Nephron (organoid): ENCODE measurements around the gene GNAS-AS1.

Source experiments
- H3K27ac Mint-ChIP-seq, 3 experiments: 2 replicates each; pipeline ENCODE4 v1.8.0; 2020; ENCODE audit warnings: mixed read lengths in 3 of 3, mild to moderate bottlenecking in 2 of 3, moderate library complexity in 1 of 3
- H3K27me3 Mint-ChIP-seq: 2 replicates; pipeline ENCODE4 v1.8.0; 2021; ENCODE audit warnings: low read depth, mild to moderate bottlenecking, moderate library complexity, mixed read lengths
- H3K36me3 Mint-ChIP-seq: 2 replicates; pipeline ENCODE4 v1.8.0; 2020; ENCODE audit warnings: low read depth, mixed read lengths
- H3K4me1 Mint-ChIP-seq: 2 replicates; pipeline ENCODE4 v1.8.0; 2020; ENCODE audit warnings: mixed read lengths
- H3K4me3 Mint-ChIP-seq, 3 experiments: 2 replicates each; pipeline ENCODE4 v1.8.0; 2020; ENCODE audit warnings: mild to moderate bottlenecking in 3 of 3, mixed read lengths in 3 of 3, moderate library complexity in 2 of 3
- H3K9me3 Mint-ChIP-seq: 2 replicates; pipeline ENCODE4 v1.8.0; 2020; ENCODE audit warnings: mixed read lengths
- CTCF ChIP-seq, 3 experiments: fragments of 200-600 bp; sonication (generic); IDR thresholded peaks; one replicate each; pipeline ENCODE4 v1.5.0; 2021; ENCODE audit warnings: antibody characterized with exemption in 3 of 3; ENCODE audit not compliant: unreplicated experiment in 3 of 3

GNAS-AS1 gene

GRCh38 chr20:58883241-58883691, 32.6 kb upstream of the GNAS-AS1 start:
- no peaks in the 10 kb centered on the region for H3K9me3 Mint-ChIP-seq
- TF ChIP-seq CTCF (IDR thresholded peaks at IDR 0.05; ENCODE audit: unreplicated experiment in 3 of 3), result no peak
- H3K4me3 Mint-ChIP-seq, result peak overlapping the region; percentile 12 to 31 (median 28)
- peak overlapping the region; percentile 72 to 81 (median 81) for H3K27ac Mint-ChIP-seq
- H3K36me3 Mint-ChIP-seq, result no peaks in the 10 kb centered on the region
- peaks cover 4% of the 10 kb centered on the region for H3K27me3 Mint-ChIP-seq
- peaks cover 44% of the 10 kb centered on the region for H3K4me1 Mint-ChIP-seq

- Mint-ChIP-seq H3K4me3 (peak overlapping the region in 1 of 3 experiments; percentile 28), H3K36me3 (no peaks in the 10 kb centered on the region), H3K9me3 (no peaks in the 10 kb centered on the region), H3K4me1 (peaks cover 44% of the 10 kb centered on the region), H3K27ac (peak overlapping the region; percentile 72 to 81 (median 81)), H3K27me3 (peaks cover 6% of the 10 kb centered on the region)
- TF ChIP-seq CTCF (IDR thresholded peaks at IDR 0.05; ENCODE audit: unreplicated experiment in 3 of 3), result no peak
Observed at GRCh38 chr20:58882704-58883089, 32.0 kb upstream of the GNAS-AS1 start.

- H3K9me3 Mint-ChIP-seq, result no peaks in the 10 kb centered on the region
- H3K27me3 Mint-ChIP-seq, result peaks cover 8% of the 10 kb centered on the region
- no peak for TF ChIP-seq CTCF (IDR thresholded peaks at IDR 0.05; ENCODE audit: unreplicated experiment in 3 of 3)
- H3K27ac Mint-ChIP-seq, result no peak overlapping the region
- H3K4me3 Mint-ChIP-seq, result no peak overlapping the region
- H3K4me1 Mint-ChIP-seq, result peaks cover 54% of the 10 kb centered on the region
- H3K36me3 Mint-ChIP-seq, result no peaks in the 10 kb centered on the region
Observed at GRCh38 chr20:58880994-58881752, 30.5 kb upstream of the GNAS-AS1 start.

- no peaks in the 10 kb centered on the region for H3K9me3 Mint-ChIP-seq
- H3K4me1 Mint-ChIP-seq, result peaks cover 58% of the 10 kb centered on the region
- H3K27ac Mint-ChIP-seq, result no peak overlapping the region
- no peaks in the 10 kb centered on the region for H3K36me3 Mint-ChIP-seq
- H3K4me3 Mint-ChIP-seq, result no peak overlapping the region
- TF ChIP-seq CTCF (IDR thresholded peaks at IDR 0.05; ENCODE audit: unreplicated experiment in 3 of 3), result no peak
- H3K27me3 Mint-ChIP-seq, result peaks cover 8% of the 10 kb centered on the region
Observed at GRCh38 chr20:58880441-58880840, 29.7 kb upstream of the GNAS-AS1 start.

- Mint-ChIP-seq H3K4me3 (no peak overlapping the region), H3K4me1 (peaks cover 49% of the 10 kb centered on the region), H3K27me3 (peaks cover 8% of the 10 kb centered on the region), H3K36me3 (no peaks in the 10 kb centered on the region), H3K9me3 (no peaks in the 10 kb centered on the region), H3K27ac (peak overlapping the region in 2 of 3 experiments; percentile 21 to 27)
- no peak for TF ChIP-seq CTCF (IDR thresholded peaks at IDR 0.05; ENCODE audit: unreplicated experiment in 3 of 3)
Observed at GRCh38 chr20:58878399-58878798, 27.7 kb upstream of the GNAS-AS1 start.

GRCh38 chr20:58877976-58878360, 27.3 kb upstream of the GNAS-AS1 start:
- Mint-ChIP-seq H3K27me3 (peaks cover 7% of the 10 kb centered on the region), H3K4me1 (peaks cover 45% of the 10 kb centered on the region), H3K9me3 (no peaks in the 10 kb centered on the region), H3K36me3 (no peaks in the 10 kb centered on the region), H3K27ac (peak overlapping the region in 2 of 3 experiments; percentile 21 to 27), H3K4me3 (no peak overlapping the region)
- no peak for TF ChIP-seq CTCF (IDR thresholded peaks at IDR 0.05; ENCODE audit: unreplicated experiment in 3 of 3)
